Measurements from ENCODE around the gene ALDOA. TPM values are rescaled to one million over a fixed set of nuclear protein-coding genes. Genes with fewer than 3 reads are reported as not detected.

The ALDOA gene
- total RNA-seq, 4 donors from 2014 or later, result 752 to 2,025 (median 1,174) TPM

GRCh38 chr16:30108059-30108850 lies 42.7 kb downstream of the ALDOA start:
- peaks cover 0 to 8% of the 10 kb centered on the region in 2 donors for H3K36me3 ChIP-seq
- H3K27ac ChIP-seq, result no peak overlapping the region
- H3K27me3 ChIP-seq, result no peaks in the 10 kb centered on the region
- H3K4me1 ChIP-seq, result peaks cover 2 to 6% of the 10 kb centered on the region in 2 donors
- no peak overlapping the region for H3K4me3 ChIP-seq (replicated peaks in 1 of 3)
- WGBS, 2 donors, result 94 to 96% methylated on average over 14 to 15 of the region's 15 CpGs
- H3K9me3 ChIP-seq, result no peaks in the 10 kb centered on the region
- intact Hi-C loops (cut with DNase I), result no loop called here
- DNase-seq, result no peak
- TF ChIP-seq POLR2A (IDR thresholded peaks at IDR 0.05) (no peak), CTCF (IDR thresholded peaks at IDR 0.05) (no peak)

- Histone ChIP-seq H3K27me3 (no peaks in the 10 kb centered on the region), H3K36me3 (peaks cover 13 to 18% of the 10 kb centered on the region in 2 donors), H3K9me3 (no peaks in the 10 kb centered on the region), H3K4me1 (peaks cover 4 to 5% of the 10 kb centered on the region in 2 donors), H3K27ac (no peak overlapping the region), H3K4me3 (replicated peaks in 1 of 3) (no peak overlapping the region)
- DNase-seq, result no peak
- TF ChIP-seq POLR2A (IDR thresholded peaks at IDR 0.05) (no peak), CTCF (IDR thresholded peaks at IDR 0.05) (no peak)
- WGBS, 2 donors, result 69 to 70% methylated on average over 7 of the region's 7 CpGs
- intact Hi-C loops (cut with DNase I), result no loop called here
Measured at GRCh38 chr16:30110661-30111060, 45.1 kb downstream of the ALDOA start.

- peak; percentile 48 to 53 for DNase-seq
Measured at GRCh38 chr16:30112197-30113030, 46.9 kb downstream of the ALDOA start.

GRCh38 chr16:30113031-30113710 lies 47.6 kb downstream of the ALDOA start, which contains the start of gene GDPD3:
Gene GDPD3, minus strand, starts transcription at chr16:30113537. Its CDS starts 59 bp downstream, at chr16:30113478.
- peaks cover 4 to 5% of the 10 kb centered on the region in 2 donors for H3K4me1 ChIP-seq
- no peaks in the 10 kb centered on the region for H3K27me3 ChIP-seq
- peak in 1 of 2 donors; percentile 37 for DNase-seq
- H3K9me3 ChIP-seq, result no peaks in the 10 kb centered on the region
- no peak within 1 kb of the TSS for H3K4me3 ChIP-seq (replicated peaks in 1 of 3)
- peaks cover 34 to 35% of the 10 kb centered on the region in 2 donors for H3K36me3 ChIP-seq
- 63 to 88% methylated on average over 11 to 20 of the region's 20 CpGs for WGBS, 2 donors
- no peak within 1 kb of the TSS for H3K27ac ChIP-seq
- intact Hi-C loops (cut with DNase I), result no loop called here
- TF ChIP-seq CTCF (IDR thresholded peaks at IDR 0.05), result peak in 1 of 6 experiments; percentile 3
- TF ChIP-seq POLR2A (IDR thresholded peaks at IDR 0.05), result no peak

More at GRCh38 chr16:30112197-30113030, 46.9 kb downstream of the ALDOA start:
- Histone ChIP-seq H3K36me3 (peaks cover 28 to 32% of the 10 kb centered on the region in 2 donors), H3K27ac (no peak overlapping the region), H3K4me3 (replicated peaks in 1 of 3) (no peak overlapping the region), H3K9me3 (no peaks in the 10 kb centered on the region), H3K4me1 (peaks cover 4 to 5% of the 10 kb centered on the region in 2 donors), H3K27me3 (no peaks in the 10 kb centered on the region)
- intact Hi-C loops (cut with DNase I), result no loop called here
- WGBS, 2 donors, result 85 to 91% methylated on average over 22 to 29 of the region's 29 CpGs
- TF ChIP-seq CTCF (IDR thresholded peaks at IDR 0.05) (peak in 5 of 6 experiments; percentile 10 to 57 (median 48)), POLR2A (IDR thresholded peaks at IDR 0.05) (no peak)

All from thyroid gland (tissue), 4 donors.